Measurements from ENCODE around the gene CCSER1.

CCSER1 gene

GRCh38 chr4:90163872-90164271 is 36.7 kb downstream of the CCSER1 start:
- Histone ChIP-seq H3K4me1 (ENCODE audit: insufficient read depth, low read length, severe bottlenecking) (no peaks in the 10 kb centered on the region), H3K9me2 (ENCODE audit: low read depth, low read length) (no peaks in the 10 kb centered on the region), H3K27me3 (ENCODE audit: insufficient read depth, low read length) (no peaks in the 10 kb centered on the region), H3K36me3 (ENCODE audit: insufficient read depth, low read length) (no peaks in the 10 kb centered on the region), H3K4me2 (ENCODE audit: low read length) (no peak overlapping the region), H3K27ac (ENCODE audit: low read depth, low read length, poor library complexity, severe bottlenecking) (no peak overlapping the region), H4K20me1 (ENCODE audit: insufficient read depth, low read length) (no peaks in the 10 kb centered on the region), H3K9ac (ENCODE audit: low read length) (no peak overlapping the region), H2AFZ (ENCODE audit: low read length) (no peak overlapping the region), H3F3A (ENCODE audit: insufficient read depth, low read length) (no peaks in the 10 kb centered on the region), H3K4me3 (ENCODE audit: low read depth, low read length, poor library complexity, severe bottlenecking) (no peak overlapping the region), H3K9me3 (ENCODE audit: low read length) (no peaks in the 10 kb centered on the region), H3K79me2 (ENCODE audit: insufficient read depth, low read length) (no peaks in the 10 kb centered on the region)
- no peak for TF ChIP-seq CTCF (IDR thresholded peaks at IDR 0.05; ENCODE audit: low read length)
- TF ChIP-seq EZH2 (IDR thresholded peaks at IDR 0.05; ENCODE audit: borderline replicate concordance, low read length) = no peak

- H3F3A ChIP-seq (ENCODE audit: insufficient read depth, low read length) = no peaks in the 10 kb centered on the region
- no peaks in the 10 kb centered on the region for H3K4me1 ChIP-seq (ENCODE audit: insufficient read depth, low read length, severe bottlenecking)
- no peaks in the 10 kb centered on the region for H4K20me1 ChIP-seq (ENCODE audit: insufficient read depth, low read length)
- no peak overlapping the region for H3K27ac ChIP-seq (ENCODE audit: low read depth, low read length, poor library complexity, severe bottlenecking)
- no peak overlapping the region for H3K4me3 ChIP-seq (ENCODE audit: low read depth, low read length, poor library complexity, severe bottlenecking)
- H3K36me3 ChIP-seq (ENCODE audit: insufficient read depth, low read length) = no peaks in the 10 kb centered on the region
- no peaks in the 10 kb centered on the region for H3K79me2 ChIP-seq (ENCODE audit: insufficient read depth, low read length)
- no peak overlapping the region for H2AFZ ChIP-seq (ENCODE audit: low read length)
- H3K9me2 ChIP-seq (ENCODE audit: low read depth, low read length) = no peaks in the 10 kb centered on the region
- H3K4me2 ChIP-seq (ENCODE audit: low read length) = no peak overlapping the region
- no peak overlapping the region for H3K9ac ChIP-seq (ENCODE audit: low read length)
- TF ChIP-seq CTCF (IDR thresholded peaks at IDR 0.05; ENCODE audit: low read length) = no peak
- no peak for TF ChIP-seq EZH2 (IDR thresholded peaks at IDR 0.05; ENCODE audit: borderline replicate concordance, low read length)
- H3K27me3 ChIP-seq (ENCODE audit: insufficient read depth, low read length) = no peaks in the 10 kb centered on the region
- H3K9me3 ChIP-seq (ENCODE audit: low read length) = no peaks in the 10 kb centered on the region
Measured at GRCh38 chr4:90165883-90166282, 38.7 kb downstream of the CCSER1 start.

GRCh38 chr4:90171491-90171890 is 44.3 kb downstream of the CCSER1 start:
- no peak overlapping the region for H2AFZ ChIP-seq (ENCODE audit: low read length)
- no peak overlapping the region for H3K27ac ChIP-seq (ENCODE audit: low read depth, low read length, poor library complexity, severe bottlenecking)
- H3K4me1 ChIP-seq (ENCODE audit: insufficient read depth, low read length, severe bottlenecking) = no peaks in the 10 kb centered on the region
- H3K9me3 ChIP-seq (ENCODE audit: low read length) = no peaks in the 10 kb centered on the region
- H3K36me3 ChIP-seq (ENCODE audit: insufficient read depth, low read length) = no peaks in the 10 kb centered on the region
- H3K4me2 ChIP-seq (ENCODE audit: low read length) = no peak overlapping the region
- H3K9ac ChIP-seq (ENCODE audit: low read length) = no peak overlapping the region
- no peaks in the 10 kb centered on the region for H3K9me2 ChIP-seq (ENCODE audit: low read depth, low read length)
- H3K27me3 ChIP-seq (ENCODE audit: insufficient read depth, low read length) = no peaks in the 10 kb centered on the region
- no peaks in the 10 kb centered on the region for H4K20me1 ChIP-seq (ENCODE audit: insufficient read depth, low read length)
- no peak overlapping the region for H3K4me3 ChIP-seq (ENCODE audit: low read depth, low read length, poor library complexity, severe bottlenecking)
- H3K79me2 ChIP-seq (ENCODE audit: insufficient read depth, low read length) = no peaks in the 10 kb centered on the region
- TF ChIP-seq EZH2 (IDR thresholded peaks at IDR 0.05; ENCODE audit: borderline replicate concordance, low read length) = no peak
- no peak for TF ChIP-seq CTCF (IDR thresholded peaks at IDR 0.05; ENCODE audit: low read length)
- H3F3A ChIP-seq (ENCODE audit: insufficient read depth, low read length) = no peaks in the 10 kb centered on the region

Measured in OCI-LY1 (cell line).